GM18511 (cell line): ENCODE data around the gene MSH5.
"Not testable (repeated sequence)": the region's sequence is repeated elsewhere in the genome, so short reads cannot be mapped to it uniquely, and the experiment has no call there.

Experiments used
- ATAC-seq: cut with Tn5 transposase; IDR thresholded peaks from one replicate; pipeline ENCODE4 v1.9.1; 2021; ENCODE audit warnings: mild to moderate bottlenecking, moderate library complexity; ENCODE audit not compliant: unreplicated experiment

MSH5 gene

GRCh38 chr6:31776989-31777666 lies 37.3 kb downstream of the MSH5 start, which contains the start of gene VWA7:
VWA7 (minus strand) TSS chr6:31777328; CDS start chr6:31776779, 549 bp downstream.
- ATAC-seq = peak; percentile 91

GRCh38 chr6:31777667-31778050 lies 37.9 kb downstream of the MSH5 start:
- ATAC-seq = no peak

- no peak for ATAC-seq
Observed at GRCh38 chr6:31778193-31778592, 38.4 kb downstream of the MSH5 start.

- no peak for ATAC-seq
Observed at GRCh38 chr6:31778999-31779885, 39.4 kb downstream of the MSH5 start.

- ATAC-seq = no peak
Observed at GRCh38 chr6:31779908-31780307, 40.1 kb downstream of the MSH5 start.

GRCh38 chr6:31780507-31781243 lies 40.9 kb downstream of the MSH5 start:
- ATAC-seq = no peak

- ATAC-seq = no peak
Observed at GRCh38 chr6:31781244-31782125, 41.7 kb downstream of the MSH5 start.

GRCh38 chr6:31782126-31782855 lies 42.5 kb downstream of the MSH5 start:
- ATAC-seq = no peak

GRCh38 chr6:31784098-31784925 lies 44.5 kb downstream of the MSH5 start:
- ATAC-seq = no peak

- no peak for ATAC-seq
Observed at GRCh38 chr6:31785475-31785874, 45.7 kb downstream of the MSH5 start.

- no peak for ATAC-seq
Observed at GRCh38 chr6:31791324-31792089, 51.7 kb downstream of the MSH5 start.

GRCh38 chr6:31792090-31792374 lies 52.2 kb downstream of the MSH5 start:
- ATAC-seq = no peak

GRCh38 chr6:31792761-31793171 lies 53.0 kb downstream of the MSH5 start:
- ATAC-seq = no peak

GRCh38 chr6:31793927-31794245 lies 54.1 kb downstream of the MSH5 start:
- ATAC-seq = not testable (repeated sequence)

- ATAC-seq = no peak
Observed at GRCh38 chr6:31794294-31794865, 54.6 kb downstream of the MSH5 start.

- peak; percentile 8 for ATAC-seq
Observed at GRCh38 chr6:31794866-31795615, 55.2 kb downstream of the MSH5 start.

- ATAC-seq = peak; percentile 78
Observed at GRCh38 chr6:31795616-31796298, 56.0 kb downstream of the MSH5 start, which contains the start of gene VARS1. VARS1 (minus strand) TSS chr6:31795752; CDS start chr6:31795217, 535 bp downstream.
